Vagina (tissue), 2 donors: ENCODE measurements around the gene KLHL22. TPM values are rescaled to one million over a fixed set of nuclear protein-coding genes. Genes with fewer than 3 reads are reported as not detected.

Experiments used
- DNase-seq, 2 donors: peaks; one replicate each; pipeline ENCODE4 v3.0.0-alpha.2; 2017; ENCODE audit errors: extremely low spot score in 2 of 2
- H3K27ac ChIP-seq: fragments of 200-600 bp; sonication (generic); one replicate; pipeline ENCODE4 v1.5.1; 2019
- H3K27me3 ChIP-seq: fragments of 200-600 bp; sonication (generic); one replicate; pipeline ENCODE4 v1.5.1; 2019
- H3K36me3 ChIP-seq, 2 donors: fragments of 200-600 bp; sonication (generic); one replicate each; pipeline ENCODE4 v1.5.1; 2017 to 2019
- H3K4me1 ChIP-seq: fragments of 200-600 bp; sonication (generic); one replicate; pipeline ENCODE4 v1.5.1; 2019
- H3K4me3 ChIP-seq, 2 donors: fragments of 200-600 bp; sonication (generic); 1 replicate in 1 of 2; 2 replicates in 1 of 2; pipeline ENCODE4 v1.5.1; 2016 to 2019
- H3K9me3 ChIP-seq: fragments of 200-600 bp; sonication (generic); one replicate; pipeline ENCODE4 v1.5.1; 2019
- POLR2A ChIP-seq, 2 donors: fragments of 450-650 bp; IDR thresholded peaks; one replicate each; pipeline ENCODE4 v1.6.1; 2017; ENCODE audit warnings: antibody characterized with exemption in 2 of 2, mild to moderate bottlenecking in 2 of 2, moderate library complexity in 2 of 2
- POLR2AphosphoS5 ChIP-seq, 2 donors: sonication (generic); formaldehyde crosslinking; IDR thresholded peaks; one replicate each; pipeline ENCODE4 v1.9.0; 2017; ENCODE audit warnings: antibody characterized with exemption in 2 of 2, mild to moderate bottlenecking in 2 of 2, low read depth in 1 of 2; ENCODE audit not compliant: insufficient read depth in 1 of 2
- intact Hi-C: fragments of 100-400 bp; cut with DNase I; formaldehyde crosslinking; loops from one replicate; pipeline ENCODE4 v1.15.1; 2023
- total RNA-seq: library from RNA; depleted of rRNA; stranded (reverse); fragments of >200 nt; gene quantifications from one replicate; pipeline ENCODE4 v1.2.3, GENCODE V29; 2016
- TF ChIP-seq, protein P1 (sequence below), 3 experiments: fragments of 450-650 bp in 2 of 3; fragments of 200-600 bp in 1 of 3; sonication (generic) in 1 of 3; IDR thresholded peaks; one replicate each; pipeline ENCODE4 v1.5.1; 2017 to 2019; ENCODE audit warnings: antibody characterized with exemption in 3 of 3, mild to moderate bottlenecking in 2 of 3, moderate library complexity in 2 of 3

Gene KLHL22
- total RNA-seq, 1 donor from 2014 or later = 20.1 TPM

DNA sequence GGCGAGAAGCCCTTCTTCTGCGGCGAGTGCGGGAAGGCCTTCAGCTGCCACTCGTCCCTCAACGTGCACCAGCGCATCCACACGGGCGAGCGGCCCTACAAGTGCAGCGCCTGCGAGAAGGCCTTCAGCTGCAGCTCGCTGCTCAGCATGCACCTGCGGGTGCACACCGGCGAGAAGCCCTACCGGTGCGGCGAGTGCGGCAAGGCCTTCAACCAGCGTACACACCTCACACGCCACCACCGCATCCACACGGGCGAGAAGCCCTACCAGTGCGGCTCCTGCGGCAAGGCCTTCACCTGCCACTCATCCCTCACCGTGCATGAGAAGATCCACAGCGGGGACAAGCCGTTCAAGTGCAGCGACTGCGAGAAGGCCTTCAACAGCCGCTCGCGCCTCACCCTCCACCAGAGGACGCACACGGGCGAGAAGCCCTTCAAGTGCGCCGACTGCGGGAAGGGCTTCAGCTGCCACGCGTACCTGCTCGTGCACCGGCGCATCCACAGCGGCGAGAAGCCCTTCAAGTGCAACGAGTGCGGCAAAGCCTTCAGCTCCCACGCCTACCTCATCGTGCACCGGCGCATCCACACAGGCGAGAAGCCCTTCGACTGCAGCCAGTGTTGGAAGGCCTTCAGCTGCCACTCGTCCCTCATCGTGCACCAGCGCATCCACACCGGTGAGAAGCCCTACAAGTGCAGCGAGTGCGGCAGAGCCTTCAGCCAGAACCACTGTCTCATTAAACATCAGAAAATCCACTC lies 89.5 kb downstream of the KLHL22 start:
- no peak for TF ChIP-seq POLR2A (IDR thresholded peaks at IDR 0.05)
- TF ChIP-seq, protein P1, sequence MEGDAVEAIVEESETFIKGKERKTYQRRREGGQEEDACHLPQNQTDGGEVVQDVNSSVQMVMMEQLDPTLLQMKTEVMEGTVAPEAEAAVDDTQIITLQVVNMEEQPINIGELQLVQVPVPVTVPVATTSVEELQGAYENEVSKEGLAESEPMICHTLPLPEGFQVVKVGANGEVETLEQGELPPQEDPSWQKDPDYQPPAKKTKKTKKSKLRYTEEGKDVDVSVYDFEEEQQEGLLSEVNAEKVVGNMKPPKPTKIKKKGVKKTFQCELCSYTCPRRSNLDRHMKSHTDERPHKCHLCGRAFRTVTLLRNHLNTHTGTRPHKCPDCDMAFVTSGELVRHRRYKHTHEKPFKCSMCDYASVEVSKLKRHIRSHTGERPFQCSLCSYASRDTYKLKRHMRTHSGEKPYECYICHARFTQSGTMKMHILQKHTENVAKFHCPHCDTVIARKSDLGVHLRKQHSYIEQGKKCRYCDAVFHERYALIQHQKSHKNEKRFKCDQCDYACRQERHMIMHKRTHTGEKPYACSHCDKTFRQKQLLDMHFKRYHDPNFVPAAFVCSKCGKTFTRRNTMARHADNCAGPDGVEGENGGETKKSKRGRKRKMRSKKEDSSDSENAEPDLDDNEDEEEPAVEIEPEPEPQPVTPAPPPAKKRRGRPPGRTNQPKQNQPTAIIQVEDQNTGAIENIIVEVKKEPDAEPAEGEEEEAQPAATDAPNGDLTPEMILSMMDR (IDR thresholded peaks at IDR 0.05) = no peak
- no peak for TF ChIP-seq POLR2AphosphoS5 (IDR thresholded peaks at IDR 0.05; ENCODE audit: insufficient read depth in 1 of 2, low read depth in 1 of 2)
- H3K4me3 ChIP-seq = no peak overlapping the region
- intact Hi-C loops = loop anchor here (10.0 kb wide), 1 partner anchor 59 kb away; no protein-coding TSS in a partner anchor
- H3K27me3 ChIP-seq = no peaks in the 10 kb centered on the region
- H3K4me1 ChIP-seq = no peaks in the 10 kb centered on the region
- peaks cover 0 to 29% of the 10 kb centered on the region in 2 donors for H3K36me3 ChIP-seq
- DNase-seq = peak in 1 of 2 donors; percentile 90
- no peak overlapping the region for H3K27ac ChIP-seq
- no peaks in the 10 kb centered on the region for H3K9me3 ChIP-seq

DNA sequence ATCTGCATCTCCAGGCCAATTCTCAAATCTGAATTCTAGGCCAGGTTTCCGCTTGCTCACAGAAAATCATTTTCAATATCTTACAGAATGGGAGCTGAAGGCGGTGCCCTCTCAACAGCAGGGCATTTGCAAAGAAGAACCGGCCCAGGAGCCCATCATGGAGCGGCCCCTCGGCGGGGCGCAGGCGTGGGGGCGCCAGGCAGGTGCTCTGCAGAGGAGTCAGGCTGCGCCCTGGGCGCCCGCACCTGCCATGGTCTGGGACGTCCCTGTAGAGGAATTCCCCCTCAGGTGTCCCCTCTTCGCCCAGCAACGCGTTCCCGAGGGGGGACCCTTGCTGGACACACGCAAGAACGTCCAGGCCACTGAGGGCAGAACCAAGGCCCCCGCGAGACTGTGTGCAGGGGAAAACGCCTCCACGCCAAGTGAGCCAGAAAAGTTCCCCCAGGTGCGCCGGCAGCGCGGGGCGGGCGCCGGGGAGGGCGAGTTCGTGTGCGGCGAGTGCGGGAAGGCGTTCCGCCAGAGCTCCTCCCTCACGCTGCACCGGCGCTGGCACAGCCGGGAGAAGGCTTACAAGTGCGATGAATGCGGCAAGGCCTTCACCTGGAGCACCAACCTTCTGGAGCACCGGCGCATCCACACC lies 90.2 kb downstream of the KLHL22 start:
- Histone ChIP-seq H3K36me3 (peaks cover 0 to 29% of the 10 kb centered on the region in 2 donors), H3K9me3 (no peaks in the 10 kb centered on the region), H3K27me3 (no peaks in the 10 kb centered on the region), H3K4me3 (no peak overlapping the region), H3K27ac (no peak overlapping the region), H3K4me1 (no peaks in the 10 kb centered on the region)
- intact Hi-C loops = loop anchor here (10.0 kb wide), 1 partner anchor 59 kb away; no protein-coding TSS in a partner anchor
- TF ChIP-seq, protein P1 (IDR thresholded peaks at IDR 0.05) = no peak
- TF ChIP-seq POLR2AphosphoS5 (IDR thresholded peaks at IDR 0.05; ENCODE audit: insufficient read depth in 1 of 2, low read depth in 1 of 2) (no peak), POLR2A (IDR thresholded peaks at IDR 0.05) (no peak)
- peak in 1 of 2 donors; percentile 93 for DNase-seq

DNA sequence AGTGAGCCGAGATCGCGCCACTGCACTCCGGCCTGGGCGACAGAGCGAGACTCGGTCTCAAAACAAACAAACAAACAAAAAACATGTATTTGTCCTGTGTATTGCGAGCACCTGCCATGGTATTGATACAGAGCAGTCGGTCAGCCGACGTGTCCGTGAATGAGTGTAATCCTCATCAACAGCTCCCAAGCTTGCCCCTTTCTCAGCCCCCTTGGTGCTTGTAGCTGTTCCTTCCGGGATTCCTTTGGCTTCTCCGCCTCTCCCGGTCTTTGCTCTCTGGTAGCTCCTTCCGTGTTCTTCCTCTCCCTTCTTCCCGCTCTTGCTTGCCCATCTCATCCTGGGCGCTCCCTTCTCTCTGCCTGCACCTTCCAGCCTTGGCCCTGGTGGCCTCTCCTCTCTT lies 90.7 kb downstream of the KLHL22 start:
- no peaks in the 10 kb centered on the region for H3K9me3 ChIP-seq
- no peaks in the 10 kb centered on the region for H3K4me1 ChIP-seq
- intact Hi-C loops = loop anchor here (10.0 kb wide), 1 partner anchor 60 kb away; no protein-coding TSS in a partner anchor
- TF ChIP-seq POLR2AphosphoS5 (IDR thresholded peaks at IDR 0.05; ENCODE audit: insufficient read depth in 1 of 2, low read depth in 1 of 2) (no peak), POLR2A (IDR thresholded peaks at IDR 0.05) (no peak)
- TF ChIP-seq, protein P1 (IDR thresholded peaks at IDR 0.05) = no peak
- H3K27me3 ChIP-seq = no peaks in the 10 kb centered on the region
- H3K4me3 ChIP-seq = no peak overlapping the region
- no peak for DNase-seq
- no peak overlapping the region for H3K27ac ChIP-seq
- H3K36me3 ChIP-seq = peaks cover 0 to 29% of the 10 kb centered on the region in 2 donors

DNA sequence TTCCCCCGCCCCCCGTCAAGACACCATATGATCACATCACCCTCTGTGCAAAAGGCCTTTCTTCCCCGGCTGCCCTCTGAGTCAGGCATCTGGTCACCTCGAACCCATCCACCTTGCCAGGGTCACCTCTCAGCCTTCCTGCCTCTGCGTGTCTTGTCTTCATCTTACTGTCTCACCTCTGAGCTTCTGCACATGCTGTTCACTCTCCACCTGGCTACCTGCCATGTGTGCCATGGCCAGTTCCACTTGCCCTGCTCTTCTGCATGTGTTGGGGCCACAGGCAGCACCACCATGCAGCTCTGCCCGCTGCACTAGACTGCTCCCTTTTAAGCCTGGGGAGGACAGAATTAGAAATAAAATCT lies 91.8 kb downstream of the KLHL22 start:
- TF ChIP-seq POLR2AphosphoS5 (IDR thresholded peaks at IDR 0.05; ENCODE audit: insufficient read depth in 1 of 2, low read depth in 1 of 2) (no peak), POLR2A (IDR thresholded peaks at IDR 0.05) (no peak)
- TF ChIP-seq, protein P1 (IDR thresholded peaks at IDR 0.05) = no peak
- Histone ChIP-seq H3K9me3 (no peaks in the 10 kb centered on the region), H3K27me3 (no peaks in the 10 kb centered on the region), H3K27ac (no peak overlapping the region), H3K36me3 (peaks cover 0 to 29% of the 10 kb centered on the region in 2 donors), H3K4me1 (no peaks in the 10 kb centered on the region), H3K4me3 (no peak overlapping the region)
- intact Hi-C loops = loop anchor here (10.0 kb wide), 1 partner anchor 61 kb away; no protein-coding TSS in a partner anchor
- no peak for DNase-seq
